ENCODE measurements around the gene CDH26. TPM values are rescaled to one million over a fixed set of nuclear protein-coding genes. Genes with fewer than 3 reads are reported as not detected.
A peak's percentile ranks its signal among the peaks of the same experiment; 100 is the strongest.

The CDH26 gene
- total RNA-seq, 4 donors from 2014 or later: 2.5 to 10.3 (median 4.0) TPM

DNA sequence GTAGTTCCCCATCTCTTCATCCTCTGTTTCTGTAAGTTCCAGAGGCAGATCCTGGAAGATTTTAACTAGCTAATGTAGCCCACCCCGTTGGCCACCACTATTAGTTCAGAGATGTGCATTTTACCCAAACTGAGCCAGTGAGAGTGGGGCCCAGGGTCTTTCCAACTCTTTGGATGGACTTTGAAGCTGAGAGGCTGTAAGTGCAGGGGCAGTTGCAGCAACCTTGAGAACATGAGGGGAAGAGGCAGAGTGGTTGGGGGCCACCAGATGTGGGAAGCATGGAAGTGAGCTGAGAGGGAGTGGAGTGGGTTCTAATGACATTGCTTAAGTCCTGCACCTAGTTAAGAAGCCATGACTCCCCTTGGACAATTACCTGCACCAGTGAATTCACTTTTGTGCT lies 72.2 kb downstream of the CDH26 start:
- Histone ChIP-seq H3K4me3 (no peak overlapping the region), H3K27me3 (no peaks in the 10 kb centered on the region), H3K36me3 (no peaks in the 10 kb centered on the region), H3K4me1 (no peaks in the 10 kb centered on the region), H3K27ac (no peak overlapping the region), H3K9me3 (no peaks in the 10 kb centered on the region)
- intact Hi-C loops (cut with DNase I): no loop called here
- DNase-seq: no peak
- TF ChIP-seq POLR2A (IDR thresholded peaks at IDR 0.05): no peak
- TF ChIP-seq, protein P1, sequence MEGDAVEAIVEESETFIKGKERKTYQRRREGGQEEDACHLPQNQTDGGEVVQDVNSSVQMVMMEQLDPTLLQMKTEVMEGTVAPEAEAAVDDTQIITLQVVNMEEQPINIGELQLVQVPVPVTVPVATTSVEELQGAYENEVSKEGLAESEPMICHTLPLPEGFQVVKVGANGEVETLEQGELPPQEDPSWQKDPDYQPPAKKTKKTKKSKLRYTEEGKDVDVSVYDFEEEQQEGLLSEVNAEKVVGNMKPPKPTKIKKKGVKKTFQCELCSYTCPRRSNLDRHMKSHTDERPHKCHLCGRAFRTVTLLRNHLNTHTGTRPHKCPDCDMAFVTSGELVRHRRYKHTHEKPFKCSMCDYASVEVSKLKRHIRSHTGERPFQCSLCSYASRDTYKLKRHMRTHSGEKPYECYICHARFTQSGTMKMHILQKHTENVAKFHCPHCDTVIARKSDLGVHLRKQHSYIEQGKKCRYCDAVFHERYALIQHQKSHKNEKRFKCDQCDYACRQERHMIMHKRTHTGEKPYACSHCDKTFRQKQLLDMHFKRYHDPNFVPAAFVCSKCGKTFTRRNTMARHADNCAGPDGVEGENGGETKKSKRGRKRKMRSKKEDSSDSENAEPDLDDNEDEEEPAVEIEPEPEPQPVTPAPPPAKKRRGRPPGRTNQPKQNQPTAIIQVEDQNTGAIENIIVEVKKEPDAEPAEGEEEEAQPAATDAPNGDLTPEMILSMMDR (IDR thresholded peaks at IDR 0.05): no peak
- WGBS, 2 donors: 67 to 88% methylated on average over 1 of the region's 1 CpG

DNA sequence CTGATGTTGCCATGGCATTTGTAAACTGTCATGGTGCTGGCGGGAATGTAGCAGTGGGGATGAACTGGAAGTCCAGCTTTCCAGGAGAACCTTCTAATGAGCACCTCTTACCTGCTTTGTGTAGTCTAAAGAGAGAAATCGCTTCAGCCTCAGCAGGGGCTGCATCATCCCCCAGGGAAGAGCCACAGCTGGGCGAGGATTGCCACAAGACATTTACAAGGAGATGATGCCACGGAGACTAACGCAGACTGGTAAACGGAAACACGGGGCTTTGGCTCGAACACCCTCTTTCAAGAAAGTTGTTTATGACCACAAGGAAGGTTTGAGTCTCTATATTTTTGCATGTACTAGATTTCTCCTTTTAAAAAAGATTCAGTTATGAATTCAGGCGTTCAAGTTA lies 72.9 kb downstream of the CDH26 start:
- Histone ChIP-seq H3K4me1 (no peaks in the 10 kb centered on the region), H3K27ac (no peak overlapping the region), H3K9me3 (no peaks in the 10 kb centered on the region), H3K36me3 (no peaks in the 10 kb centered on the region), H3K4me3 (no peak overlapping the region), H3K27me3 (no peaks in the 10 kb centered on the region)
- 70 to 73% methylated on average over 9 of the region's 9 CpGs for WGBS, 2 donors
- intact Hi-C loops (cut with DNase I): no loop called here
- no peak for TF ChIP-seq POLR2A (IDR thresholded peaks at IDR 0.05)
- TF ChIP-seq, protein P1 (IDR thresholded peaks at IDR 0.05): no peak
- DNase-seq: no peak

DNA sequence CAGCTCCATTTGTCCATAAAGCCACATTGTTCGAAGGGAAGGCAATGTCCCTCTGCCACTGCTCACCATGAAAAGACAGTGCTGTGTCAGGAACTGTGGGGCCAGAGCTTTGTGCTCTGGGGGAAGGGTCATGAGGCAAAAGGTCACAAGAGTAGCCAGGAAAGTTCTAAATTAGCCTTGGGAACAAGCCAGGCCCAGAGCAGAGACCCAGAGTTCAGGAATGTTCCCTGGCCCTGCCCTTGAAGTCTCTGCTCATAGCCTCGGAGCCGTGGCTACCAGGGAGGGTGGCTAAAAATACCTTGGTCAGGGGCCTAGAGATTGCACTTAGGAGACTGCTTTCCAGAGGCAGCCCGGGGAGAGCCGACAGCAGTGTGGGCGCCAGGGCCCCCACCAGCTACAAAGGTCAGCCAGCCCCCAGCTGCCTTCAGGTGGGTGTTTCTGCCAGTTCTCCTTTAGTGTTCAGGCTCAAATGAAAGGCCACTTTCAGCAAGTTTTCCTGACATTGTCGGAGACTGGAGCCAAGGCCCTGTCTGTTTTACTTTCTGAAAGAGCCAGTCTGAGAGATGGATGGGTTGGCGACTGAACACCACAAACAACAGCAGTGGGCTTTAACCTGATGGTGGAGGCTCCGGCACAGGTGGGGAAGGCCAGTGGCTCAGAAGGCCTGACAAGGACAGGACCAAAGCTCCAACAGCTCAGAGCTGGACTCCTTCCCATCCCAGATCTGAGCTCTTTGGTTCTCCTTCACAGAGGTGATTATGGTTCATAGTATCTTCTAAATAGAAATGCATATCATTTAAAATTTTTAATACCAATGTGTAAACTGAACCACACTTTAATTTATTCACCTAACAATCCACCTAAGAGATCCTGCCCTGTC lies 76.2 kb downstream of the CDH26 start:
- Histone ChIP-seq H3K27me3 (peaks cover 0 to 10% (median 0%) of the 10 kb centered on the region in 4 donors), H3K4me3 (no peak overlapping the region), H3K4me1 (no peaks in the 10 kb centered on the region), H3K36me3 (no peaks in the 10 kb centered on the region), H3K27ac (peak overlapping the region in 3 of 4 donors; percentile 36 to 42 (median 38)), H3K9me3 (no peaks in the 10 kb centered on the region)
- intact Hi-C loops (cut with DNase I): no loop called here
- TF ChIP-seq, protein P1 (IDR thresholded peaks at IDR 0.05): no peak
- TF ChIP-seq POLR2A (IDR thresholded peaks at IDR 0.05): no peak
- DNase-seq: no peak
- WGBS, 2 donors: 81% methylated on average over 2 to 7 of the region's 9 CpGs

DNA sequence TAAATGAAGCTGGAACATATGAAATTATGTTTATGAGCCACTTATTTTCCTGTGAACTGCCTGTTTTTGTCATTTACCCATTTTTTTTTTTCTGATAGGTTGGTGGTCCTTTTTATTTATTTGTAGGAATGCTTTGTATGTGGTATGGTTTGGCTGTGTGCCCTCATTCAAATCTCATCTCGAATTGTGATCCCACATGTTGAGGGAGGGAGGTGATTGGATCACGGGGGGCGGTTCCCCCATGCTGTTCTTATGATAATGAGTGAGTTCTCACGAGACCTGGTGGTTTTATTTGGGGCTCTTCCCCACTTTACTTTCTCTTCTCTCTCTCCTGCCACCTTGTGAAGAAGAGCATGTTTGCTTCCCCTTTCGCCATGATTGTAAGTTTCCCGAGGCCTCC lies 77.3 kb downstream of the CDH26 start:
- intact Hi-C loops (cut with DNase I): no loop called here
- Histone ChIP-seq H3K4me3 (no peak overlapping the region), H3K27ac (no peak overlapping the region), H3K4me1 (no peaks in the 10 kb centered on the region), H3K27me3 (peaks cover 0 to 20% (median 0%) of the 10 kb centered on the region in 4 donors), H3K9me3 (no peaks in the 10 kb centered on the region), H3K36me3 (no peaks in the 10 kb centered on the region)
- DNase-seq: no peak
- TF ChIP-seq, protein P1 (IDR thresholded peaks at IDR 0.05): no peak
- TF ChIP-seq POLR2A (IDR thresholded peaks at IDR 0.05): no peak
- 42 to 65% methylated on average over 3 to 6 of the region's 6 CpGs for WGBS, 2 donors

DNA sequence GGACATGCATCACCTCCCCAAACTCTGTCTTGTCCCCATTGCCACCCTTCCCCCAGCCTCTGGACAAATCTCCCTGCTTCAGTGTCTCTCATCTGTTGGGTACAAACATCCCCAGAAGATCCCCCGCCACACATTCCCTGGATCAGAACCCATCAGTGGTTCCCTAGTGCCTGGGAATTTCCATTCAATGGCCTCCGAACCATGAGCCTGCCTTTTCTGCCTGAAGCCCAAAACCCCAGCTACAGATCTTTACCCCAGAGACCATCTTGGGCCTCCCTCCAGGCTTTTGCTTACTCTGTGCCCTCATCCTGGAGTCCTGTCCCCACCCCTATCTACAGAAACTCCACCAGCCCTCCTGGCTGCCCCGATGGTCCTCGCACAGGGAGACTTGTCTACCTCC lies 78.1 kb downstream of the CDH26 start:
- TF ChIP-seq, protein P1 (IDR thresholded peaks at IDR 0.05): no peak
- TF ChIP-seq POLR2A (IDR thresholded peaks at IDR 0.05): no peak
- H3K36me3 ChIP-seq: no peaks in the 10 kb centered on the region
- H3K27me3 ChIP-seq: peaks cover 0 to 22% (median 0%) of the 10 kb centered on the region in 4 donors
- H3K27ac ChIP-seq: no peak overlapping the region
- peaks cover 0 to 4% (median 0%) of the 10 kb centered on the region in 3 donors for H3K4me1 ChIP-seq
- 83 to 97% methylated on average over 1 to 4 of the region's 4 CpGs for WGBS, 2 donors
- no peak for DNase-seq
- no peak overlapping the region for H3K4me3 ChIP-seq
- H3K9me3 ChIP-seq: no peaks in the 10 kb centered on the region
- intact Hi-C loops (cut with DNase I): no loop called here

All from esophagus squamous epithelium (tissue), 5 donors.